Lower lobe of right lung (tissue), 2 donors: ENCODE data around the gene PAEP. TPM values are rescaled to one million over a fixed set of nuclear protein-coding genes. Genes with fewer than 3 reads are reported as not detected.
A peak's percentile ranks its signal among the peaks of the same experiment; 100 is the strongest.
"Not testable (repeated sequence)": the region's sequence is repeated elsewhere in the genome, so short reads cannot be mapped to it uniquely, and the experiment has no call there.

Source experiments
- ATAC-seq, 2 donors: fragments of 200-7000 bp; cut with Tn5 transposase; one replicate each; pipeline ENCODE4 v1.9.1; 2020 to 2022; ENCODE audit warnings: mild to moderate bottlenecking in 2 of 2, moderate library complexity in 2 of 2
- DNase-seq: peaks from one replicate; pipeline ENCODE4 v3.0.0-alpha.2; 2020
- H3K27ac ChIP-seq: fragments of 200-600 bp; one replicate; pipeline ENCODE4 v1.8.0; 2022
- H3K27me3 ChIP-seq: fragments of 200-600 bp; one replicate; pipeline ENCODE4 v1.8.0; 2022; ENCODE audit warnings: low read depth
- H3K36me3 ChIP-seq: fragments of 200-600 bp; one replicate; pipeline ENCODE4 v1.8.0; 2022; ENCODE audit warnings: mild to moderate bottlenecking
- H3K4me1 ChIP-seq: fragments of 200-600 bp; one replicate; pipeline ENCODE4 v1.8.0; 2022
- H3K4me3 ChIP-seq: fragments of 200-600 bp; one replicate; pipeline ENCODE4 v1.8.0; 2022; ENCODE audit warnings: mild to moderate bottlenecking
- H3K9me3 ChIP-seq: fragments of 200-600 bp; one replicate; pipeline ENCODE4 v1.8.0; 2022
- intact Hi-C: fragments of 100-400 bp; cut with DNase I; formaldehyde crosslinking; loops from one replicate; pipeline ENCODE4 v1.11.0; 2022
- total RNA-seq: library from RNA; stranded (reverse); fragmentation: NEBNext Ultra II Directional; extraction: Animal tissue kit (Norgen Biotek cat#: 25700); gene quantifications from one replicate; pipeline ENCODE4 v1.2.1, GENCODE V29; 2021
- TF ChIP-seq, protein P1 (sequence below): fragments of 200-600 bp; IDR thresholded peaks from one replicate; pipeline ENCODE4 v1.8.0; 2022; ENCODE audit warnings: antibody characterized with exemption, mild to moderate bottlenecking
- donor health status: DM: no; HTN: yes; CAD: no; lungs with severe emphysema.

PAEP gene
- total RNA-seq, 1 donor from 2014 or later: not detected

DNA sequence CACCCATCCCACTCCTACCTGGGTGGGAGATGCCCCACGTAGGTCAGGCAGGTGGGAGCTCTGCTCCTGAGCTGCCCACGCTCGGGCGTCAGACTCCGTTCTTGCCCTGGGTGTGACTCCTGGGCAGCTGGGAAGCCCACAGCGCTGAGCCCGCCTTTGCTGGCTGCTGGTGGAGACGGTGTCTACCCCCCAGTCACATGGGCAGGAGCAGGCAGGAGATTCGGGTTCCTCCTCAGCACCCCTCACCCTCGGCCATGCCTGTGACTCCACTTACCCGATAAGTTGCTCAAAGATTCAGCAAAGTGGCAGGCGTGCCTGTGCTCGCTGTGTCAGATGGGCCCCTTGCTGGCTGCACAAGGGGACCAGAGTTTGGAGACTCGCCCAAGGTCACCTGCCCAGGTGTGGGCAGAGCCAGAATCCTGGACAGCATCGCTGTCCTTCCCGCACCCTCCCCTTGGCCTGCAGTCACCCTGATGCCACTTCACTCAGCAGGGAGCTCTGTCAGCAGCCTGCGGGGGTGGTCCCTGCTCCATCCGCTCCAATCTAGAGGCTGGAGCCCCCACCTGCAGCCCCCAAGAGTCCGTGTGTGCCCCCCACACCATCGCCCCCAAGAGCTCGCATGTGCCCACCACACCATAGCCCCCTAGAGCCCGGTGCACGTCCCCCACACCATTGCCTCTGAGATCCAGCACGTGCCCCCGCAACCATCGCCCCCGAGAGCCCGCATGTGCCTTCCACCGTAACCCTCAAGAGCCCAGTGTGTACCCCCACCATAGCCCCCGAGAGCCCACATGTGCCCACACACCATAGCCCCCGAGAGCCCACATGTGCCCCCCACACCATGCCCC lies 36.1 kb upstream of the PAEP start:
- no peak for ATAC-seq
- Histone ChIP-seq H3K27me3 (peaks cover 13% of the 10 kb centered on the region), H3K36me3 (no peaks in the 10 kb centered on the region), H3K9me3 (no peaks in the 10 kb centered on the region), H3K4me1 (no peaks in the 10 kb centered on the region), H3K27ac (no peak overlapping the region), H3K4me3 (no peak overlapping the region)
- TF ChIP-seq, protein P1, sequence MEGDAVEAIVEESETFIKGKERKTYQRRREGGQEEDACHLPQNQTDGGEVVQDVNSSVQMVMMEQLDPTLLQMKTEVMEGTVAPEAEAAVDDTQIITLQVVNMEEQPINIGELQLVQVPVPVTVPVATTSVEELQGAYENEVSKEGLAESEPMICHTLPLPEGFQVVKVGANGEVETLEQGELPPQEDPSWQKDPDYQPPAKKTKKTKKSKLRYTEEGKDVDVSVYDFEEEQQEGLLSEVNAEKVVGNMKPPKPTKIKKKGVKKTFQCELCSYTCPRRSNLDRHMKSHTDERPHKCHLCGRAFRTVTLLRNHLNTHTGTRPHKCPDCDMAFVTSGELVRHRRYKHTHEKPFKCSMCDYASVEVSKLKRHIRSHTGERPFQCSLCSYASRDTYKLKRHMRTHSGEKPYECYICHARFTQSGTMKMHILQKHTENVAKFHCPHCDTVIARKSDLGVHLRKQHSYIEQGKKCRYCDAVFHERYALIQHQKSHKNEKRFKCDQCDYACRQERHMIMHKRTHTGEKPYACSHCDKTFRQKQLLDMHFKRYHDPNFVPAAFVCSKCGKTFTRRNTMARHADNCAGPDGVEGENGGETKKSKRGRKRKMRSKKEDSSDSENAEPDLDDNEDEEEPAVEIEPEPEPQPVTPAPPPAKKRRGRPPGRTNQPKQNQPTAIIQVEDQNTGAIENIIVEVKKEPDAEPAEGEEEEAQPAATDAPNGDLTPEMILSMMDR: no peak
- no peak for DNase-seq
- intact Hi-C loops: no loop called here

GRCh38 chr9:135526089-135526729 lies 35.3 kb upstream of the PAEP start:
- ATAC-seq (no peak), DNase-seq (peak; percentile 12)
- no peaks in the 10 kb centered on the region for H3K4me1 ChIP-seq
- no peak overlapping the region for H3K27ac ChIP-seq
- H3K27me3 ChIP-seq: peaks cover 18% of the 10 kb centered on the region
- H3K9me3 ChIP-seq: no peaks in the 10 kb centered on the region
- TF ChIP-seq, protein P1: no peak
- H3K4me3 ChIP-seq: no peak overlapping the region
- no peaks in the 10 kb centered on the region for H3K36me3 ChIP-seq
- intact Hi-C loops: no loop called here

GRCh38 chr9:135526730-135527571 lies 34.6 kb upstream of the PAEP start:
- Histone ChIP-seq H3K27me3 (peaks cover 21% of the 10 kb centered on the region), H3K4me1 (no peaks in the 10 kb centered on the region), H3K36me3 (no peaks in the 10 kb centered on the region), H3K27ac (no peak overlapping the region), H3K4me3 (no peak overlapping the region), H3K9me3 (no peaks in the 10 kb centered on the region)
- DNase-seq (peak; percentile 36), ATAC-seq (peak; percentile 14 to 19)
- intact Hi-C loops: no loop called here
- TF ChIP-seq, protein P1: no peak

GRCh38 chr9:135528842-135529435 lies 32.6 kb upstream of the PAEP start:
- ATAC-seq, intact Hi-C loops: not testable (repeated sequence)

GRCh38 chr9:135530146-135530545 lies 31.4 kb upstream of the PAEP start:
- no peaks in the 10 kb centered on the region for H3K9me3 ChIP-seq
- H3K4me3 ChIP-seq: no peak overlapping the region
- no peaks in the 10 kb centered on the region for H3K36me3 ChIP-seq
- H3K27ac ChIP-seq: no peak overlapping the region
- TF ChIP-seq, protein P1: no peak
- no peak for ATAC-seq
- H3K27me3 ChIP-seq: peaks cover 15% of the 10 kb centered on the region
- intact Hi-C loops: no loop called here
- no peak for DNase-seq
- no peaks in the 10 kb centered on the region for H3K4me1 ChIP-seq

More at GRCh38 chr9:135528842-135529435, 32.6 kb upstream of the PAEP start:
- peaks cover 15% of the 10 kb centered on the region for H3K27me3 ChIP-seq
- H3K4me3 ChIP-seq, H3K36me3 ChIP-seq, H3K4me1 ChIP-seq, H3K9me3 ChIP-seq, H3K27ac ChIP-seq: not testable (repeated sequence)
- DNase-seq: peak; percentile 10
